Glutamatergic neuron (in vitro differentiated cells): Measurements from ENCODE around the gene MT4. TPM values are rescaled to one million over a fixed set of nuclear protein-coding genes. Genes with fewer than 3 reads are reported as not detected.

ENCODE experiments used
- DNase-seq: peaks from one replicate; pipeline ENCODE4 v3.0.0; 2022
- H3K27ac Mint-ChIP-seq: one replicate; pipeline ENCODE4 v1.8.0; 2020; ENCODE audit warnings: mild to moderate bottlenecking, mixed read lengths, inconsistent platforms; ENCODE audit not compliant: unreplicated experiment
- H3K27me3 Mint-ChIP-seq: one replicate; pipeline ENCODE4 v1.8.0; 2020; ENCODE audit warnings: mild to moderate bottlenecking, moderate library complexity, mixed read lengths, inconsistent platforms; ENCODE audit not compliant: unreplicated experiment
- H3K36me3 Mint-ChIP-seq: one replicate; pipeline ENCODE4 v1.8.0; 2020; ENCODE audit warnings: mild to moderate bottlenecking, mixed read lengths, inconsistent platforms; ENCODE audit not compliant: unreplicated experiment
- H3K4me1 Mint-ChIP-seq: one replicate; pipeline ENCODE4 v1.8.0; 2020; ENCODE audit warnings: mild to moderate bottlenecking, low read depth, mixed read lengths, inconsistent platforms; ENCODE audit not compliant: unreplicated experiment
- H3K4me3 Mint-ChIP-seq: one replicate; pipeline ENCODE4 v1.8.0; 2020; ENCODE audit warnings: mild to moderate bottlenecking, mixed read lengths, inconsistent platforms; ENCODE audit not compliant: unreplicated experiment
- H3K9me3 Mint-ChIP-seq: one replicate; pipeline ENCODE4 v1.8.0; 2020; ENCODE audit warnings: mild to moderate bottlenecking, moderate library complexity, mixed read lengths, inconsistent platforms; ENCODE audit not compliant: unreplicated experiment
- CTCF ChIP-seq: fragments of 200-600 bp; sonication (generic); IDR thresholded peaks from one replicate; pipeline ENCODE4 v1.5.0; 2021; ENCODE audit not compliant: partially characterized antibody, unreplicated experiment
- long read RNA-seq: library from polyadenylated mRNA; unstranded; transcript quantifications from one replicate; pipeline ENCODE4 v2.0.0, GENCODE V29; 2020; ENCODE audit not compliant: unreplicated experiment
- total RNA-seq: library from RNA; stranded (reverse); fragmentation: NEBNext Ultra II Directional; extraction: Animal tissue kit (Norgen Biotek cat#: 25700); gene quantifications from one replicate; pipeline ENCODE4 v1.2.1, GENCODE V29; 2021; ENCODE audit not compliant: unreplicated experiment

MT4 gene
- not detected for total RNA-seq
- long read RNA-seq = 0 reads

- H3K4me3 Mint-ChIP-seq = no peak within 1 kb of the TSS
- no peak for DNase-seq
- no peaks in the 10 kb centered on the region for H3K4me1 Mint-ChIP-seq
- peaks cover 8% of the 10 kb centered on the region for H3K27me3 Mint-ChIP-seq
- no peaks in the 10 kb centered on the region for H3K9me3 Mint-ChIP-seq
- H3K36me3 Mint-ChIP-seq = no peaks in the 10 kb centered on the region
- H3K27ac Mint-ChIP-seq = no peak within 1 kb of the TSS
- no peak for TF ChIP-seq CTCF
Observed at GRCh38 chr16:56564793-56565477, at the start of gene MT4. MT4 (plus strand) TSS chr16:56565073; CDS start chr16:56565129, 56 bp downstream.

GRCh38 chr16:56515665-56516064 is 49.2 kb upstream of the MT4 start:
- Mint-ChIP-seq H3K4me1 (peaks cover 5% of the 10 kb centered on the region), H3K36me3 (no peaks in the 10 kb centered on the region), H3K27ac (no peak overlapping the region), H3K9me3 (peaks cover 1% of the 10 kb centered on the region), H3K27me3 (no peaks in the 10 kb centered on the region), H3K4me3 (no peak overlapping the region)
- no peak for DNase-seq
- TF ChIP-seq CTCF = no peak

GRCh38 chr16:56517206-56517605 is 47.7 kb upstream of the MT4 start:
- Mint-ChIP-seq H3K4me3 (no peak overlapping the region), H3K9me3 (peaks cover 4% of the 10 kb centered on the region), H3K4me1 (peaks cover 5% of the 10 kb centered on the region)

GRCh38 chr16:56518425-56518824 is 46.4 kb upstream of the MT4 start:
- H3K36me3 Mint-ChIP-seq = no peaks in the 10 kb centered on the region

More at GRCh38 chr16:56517206-56517605, 47.7 kb upstream of the MT4 start:
- TF ChIP-seq CTCF = no peak
- no peaks in the 10 kb centered on the region for H3K36me3 Mint-ChIP-seq
- H3K27ac Mint-ChIP-seq = no peak overlapping the region
- DNase-seq = no peak
- no peaks in the 10 kb centered on the region for H3K27me3 Mint-ChIP-seq

More at GRCh38 chr16:56518425-56518824, 46.4 kb upstream of the MT4 start:
- no peak for TF ChIP-seq CTCF
- Mint-ChIP-seq H3K4me3 (peak overlapping the region; percentile 90), H3K4me1 (peaks cover 5% of the 10 kb centered on the region), H3K27ac (no peak overlapping the region), H3K9me3 (peaks cover 4% of the 10 kb centered on the region), H3K27me3 (no peaks in the 10 kb centered on the region)
- no peak for DNase-seq
